ENCODE measurements around the gene RAMP1. TPM values are rescaled to one million over a fixed set of nuclear protein-coding genes. Genes with fewer than 3 reads are reported as not detected.
"Not testable (repeated sequence)": the region's sequence is repeated elsewhere in the genome, so short reads cannot be mapped to it uniquely, and the experiment has no call there.

The RAMP1 gene
- 2.7 TPM for total RNA-seq

- peak; percentile 54 for DNase-seq
Observed at GRCh38 chr2:237859533-237860272, at the start of gene RAMP1. TSS of gene RAMP1 (plus strand) at chr2:237859623. CDS start at chr2:237859676, 53 bp downstream.

- no peak for DNase-seq
Observed at GRCh38 chr2:237815637-237816036, 43.8 kb upstream of the RAMP1 start.

DNA sequence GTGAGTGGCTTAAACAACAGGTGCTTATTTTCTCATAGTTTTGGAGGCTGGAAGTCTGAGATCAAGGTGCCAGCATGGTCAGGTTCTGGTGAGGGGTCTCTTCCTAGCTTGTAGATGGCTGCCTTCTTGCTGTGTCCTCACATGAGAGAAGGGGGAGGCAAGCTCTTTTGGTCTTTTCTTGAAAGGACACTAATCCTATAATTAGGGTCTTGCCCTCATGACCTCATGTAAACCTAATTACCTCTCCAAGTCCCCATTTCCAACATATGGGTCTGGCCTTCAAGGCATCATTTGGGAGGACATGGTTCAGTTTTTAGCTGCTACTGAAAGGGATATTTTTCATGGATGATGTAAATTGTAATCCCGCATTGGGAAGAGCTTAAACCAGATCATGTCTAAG lies 42.9 kb upstream of the RAMP1 start:
- no peak for DNase-seq

GRCh38 chr2:237818066-237818473 lies 41.4 kb upstream of the RAMP1 start:
- DNase-seq = no peak

- DNase-seq = no peak
Observed at GRCh38 chr2:237819231-237819630, 40.2 kb upstream of the RAMP1 start.

DNA sequence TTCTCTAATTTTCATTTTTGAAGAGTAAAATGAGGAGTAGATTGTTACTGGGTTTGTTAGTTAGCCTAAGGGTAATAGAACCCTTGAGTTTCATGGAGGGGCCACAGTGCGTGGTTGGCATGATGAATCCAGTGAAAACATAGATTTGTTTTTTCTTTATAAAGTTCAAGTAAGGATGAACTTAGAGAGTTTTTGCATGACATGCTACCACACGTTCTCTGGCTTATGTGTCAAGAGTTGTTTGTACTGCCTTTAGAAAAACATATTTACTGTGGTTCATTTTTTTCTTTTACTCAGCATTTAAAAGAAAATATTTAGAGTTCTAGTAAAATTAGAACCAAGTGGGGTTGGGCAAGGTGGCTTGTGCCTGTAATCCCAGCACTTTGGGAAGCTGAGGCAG lies 39.0 kb upstream of the RAMP1 start:
- DNase-seq = no peak

GRCh38 chr2:237823544-237823943 lies 35.9 kb upstream of the RAMP1 start:
- no peak for DNase-seq

DNA sequence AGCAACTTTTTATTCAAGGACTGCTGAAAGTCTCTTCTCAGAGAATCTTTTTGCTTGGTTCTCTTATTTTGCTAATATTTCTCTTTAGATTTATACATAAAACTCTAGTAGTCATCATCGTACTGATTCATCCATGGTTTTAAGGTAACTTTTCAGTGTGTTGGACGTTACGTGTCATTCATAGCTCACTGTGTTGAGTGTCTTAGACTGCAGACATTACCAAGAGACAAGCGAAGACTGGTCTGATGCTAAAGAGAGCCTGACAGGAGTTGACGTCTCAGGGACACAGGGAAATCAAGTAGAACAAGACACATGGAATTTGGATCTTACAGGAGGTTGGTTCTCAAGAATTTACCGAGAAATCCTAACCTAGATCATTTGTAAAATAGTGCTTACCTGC lies 35.3 kb upstream of the RAMP1 start:
- DNase-seq = no peak

DNA sequence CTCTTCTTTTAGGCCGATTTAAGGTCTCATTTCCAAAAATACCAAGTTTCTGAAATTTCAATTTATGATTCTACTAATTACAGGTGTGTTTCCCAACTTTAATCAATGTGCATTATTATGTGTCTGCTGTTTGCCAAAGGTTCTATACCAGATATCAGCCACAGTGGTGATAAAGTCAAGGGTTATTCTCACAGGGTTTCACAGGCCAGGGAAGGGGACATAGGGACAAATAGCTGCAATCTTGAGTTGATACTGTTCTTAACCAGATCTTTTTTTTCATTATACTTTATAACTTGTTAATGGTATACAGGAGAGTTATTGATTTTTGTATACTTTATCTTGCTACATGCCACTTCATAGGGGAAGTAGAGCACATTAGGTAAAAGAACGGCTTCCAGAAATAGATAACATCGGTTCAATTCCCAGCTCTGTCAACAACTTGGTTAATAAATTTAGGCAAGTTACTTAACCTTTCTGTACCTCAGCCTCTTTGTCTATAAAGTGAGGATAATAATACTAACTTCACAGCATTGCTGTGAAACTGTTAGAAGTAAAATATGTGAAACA lies 31.9 kb upstream of the RAMP1 start:
- DNase-seq = no peak

- DNase-seq = no peak
Observed at GRCh38 chr2:237830522-237830921, 28.9 kb upstream of the RAMP1 start.

GRCh38 chr2:237833546-237833945 lies 25.9 kb upstream of the RAMP1 start:
- no peak for DNase-seq

DNA sequence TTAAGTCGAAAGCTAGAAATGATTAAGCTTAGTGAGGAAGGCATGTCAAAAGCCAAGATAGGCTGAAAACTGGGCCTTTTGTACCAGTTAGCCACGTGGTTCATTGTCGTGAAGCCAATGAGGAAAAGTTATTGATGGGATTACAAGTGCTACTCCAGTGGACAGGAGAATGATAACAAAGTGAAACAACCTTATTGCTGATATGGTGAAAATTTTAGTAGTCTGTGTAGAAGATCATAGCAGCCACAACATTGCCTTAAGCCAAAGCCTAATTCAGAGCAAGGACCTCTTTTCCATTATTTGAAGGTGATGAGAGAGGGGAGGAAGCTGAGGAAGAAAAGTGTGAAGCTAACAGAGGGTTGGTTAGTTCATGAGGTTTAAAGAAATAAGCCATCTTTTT lies 24.1 kb upstream of the RAMP1 start:
- DNase-seq = no peak

GRCh38 chr2:237841051-237841450 lies 18.4 kb upstream of the RAMP1 start:
- DNase-seq = no peak

- DNase-seq = not testable (repeated sequence)
Observed at GRCh38 chr2:237848940-237849339, 10.5 kb upstream of the RAMP1 start.

GRCh38 chr2:237854295-237854694 lies 5.1 kb upstream of the RAMP1 start:
- no peak for DNase-seq

GRCh38 chr2:237857791-237858190 lies 1.6 kb upstream of the RAMP1 start:
- DNase-seq = no peak

DNA sequence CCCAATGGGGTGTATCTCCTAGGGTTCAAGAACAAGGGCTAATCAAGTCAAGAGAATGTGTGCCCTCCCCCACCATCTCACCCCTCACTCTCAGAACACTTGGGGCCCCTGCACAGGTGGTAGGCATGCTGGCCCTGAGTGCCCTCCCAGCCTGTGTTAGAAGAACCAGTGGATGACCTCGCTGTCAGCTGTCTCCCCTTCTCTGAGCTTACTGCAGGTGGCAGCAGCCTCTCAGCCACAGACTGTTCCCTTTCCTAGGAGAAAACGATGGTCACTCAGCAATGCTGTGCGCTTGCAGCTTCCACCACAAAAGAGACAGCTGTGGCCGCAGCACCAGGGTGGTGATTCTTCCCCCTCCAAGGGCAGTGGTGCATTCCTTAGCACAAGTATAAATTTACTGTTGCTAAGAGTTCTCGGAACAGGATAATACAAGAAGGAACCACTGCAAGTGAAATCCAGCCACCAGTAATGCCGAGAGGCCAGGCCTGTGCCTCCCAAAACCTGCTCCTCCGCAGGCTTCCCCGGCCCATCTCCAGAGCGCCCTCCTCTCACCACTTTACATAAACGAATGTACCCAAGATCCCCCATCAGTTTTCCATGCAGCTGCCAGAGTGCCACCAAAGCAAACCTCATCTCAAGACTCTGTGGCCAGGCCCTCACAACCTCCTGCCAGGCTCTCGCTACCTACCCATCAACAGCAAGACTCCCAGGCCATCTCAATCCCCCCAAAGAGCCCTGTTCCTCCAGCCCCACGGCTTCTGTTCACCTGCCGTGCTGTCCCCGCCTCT lies 935 bp upstream of the RAMP1 start:
- DNase-seq = peak; percentile 76

GRCh38 chr2:237859082-237859433 lies 365 bp upstream of the RAMP1 start:
- DNase-seq = no peak

DNA sequence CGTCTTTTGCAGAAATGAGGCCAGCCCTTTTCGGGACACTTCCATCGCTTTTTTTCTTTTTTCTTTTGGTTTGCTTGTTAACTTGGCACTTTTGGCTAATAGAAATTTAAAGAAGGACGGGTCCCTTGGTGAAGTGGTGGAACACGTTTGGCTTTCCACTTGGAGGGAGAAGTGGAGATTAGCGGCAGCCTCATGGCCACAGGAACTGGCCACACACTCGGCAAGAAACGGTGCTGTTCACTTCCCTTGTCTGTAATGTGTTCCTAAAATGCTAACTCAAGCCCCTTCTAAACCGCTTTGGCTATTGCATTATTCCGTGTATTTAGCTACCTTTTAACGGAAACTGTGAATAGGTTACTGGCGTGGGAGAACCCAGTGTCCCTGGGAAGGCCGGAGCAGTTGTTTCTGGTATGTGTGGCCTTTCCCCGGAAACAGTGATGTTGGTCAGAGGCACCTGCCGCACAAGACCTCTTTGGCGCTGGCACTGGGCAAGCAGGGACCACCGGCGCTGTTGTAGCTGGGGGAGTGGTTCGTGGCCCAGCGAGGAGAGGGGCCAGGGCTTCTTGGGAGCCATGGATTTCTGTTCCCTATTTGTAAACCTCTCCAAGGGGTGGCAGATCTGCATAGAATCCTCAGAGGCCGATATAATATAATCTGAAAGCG lies 981 bp downstream of the RAMP1 start:
- no peak for DNase-seq

- no peak for DNase-seq
Observed at GRCh38 chr2:237861875-237862527, 2.6 kb downstream of the RAMP1 start.

DNA sequence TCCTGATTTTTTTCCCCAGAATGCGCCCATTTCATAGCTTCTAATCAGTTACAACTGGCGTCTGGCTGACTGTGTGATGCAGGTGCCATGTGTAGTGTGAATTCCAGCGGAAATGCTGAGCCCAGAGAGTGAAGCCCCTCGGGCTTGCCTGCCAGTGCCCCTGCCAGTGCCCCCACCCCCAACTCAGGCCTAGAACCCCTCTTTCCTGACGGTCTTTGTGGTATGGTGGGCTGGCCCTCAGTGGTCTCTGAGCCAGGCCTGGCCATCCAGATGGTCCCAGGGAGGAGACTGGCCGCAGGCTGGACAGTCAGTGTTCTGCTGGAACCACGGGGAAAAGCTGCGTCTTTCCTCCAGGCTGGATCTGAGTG lies 3.1 kb downstream of the RAMP1 start:
- no peak for DNase-seq

- DNase-seq = no peak
Observed at GRCh38 chr2:237863102-237863511, 3.7 kb downstream of the RAMP1 start.

All from occipital lobe (tissue), 2 donors.